GM18907 (cell line): Measurements from ENCODE around the gene NAPEPLD.
"Not testable (repeated sequence)": the region's sequence is repeated elsewhere in the genome, so short reads cannot be mapped to it uniquely, and the experiment has no call there.

Experiments used
- ATAC-seq: cut with Tn5 transposase; IDR thresholded peaks from one replicate; pipeline ENCODE4 v1.9.1; 2021; ENCODE audit warnings: mild to moderate bottlenecking, moderate library complexity; ENCODE audit not compliant: unreplicated experiment

Gene NAPEPLD

GRCh38 chr7:103114576-103115008 lies 34.3 kb downstream of the NAPEPLD start:
- no peak for ATAC-seq

- no peak for ATAC-seq
Measured at GRCh38 chr7:103113164-103113563, 35.7 kb downstream of the NAPEPLD start.

- ATAC-seq = not testable (repeated sequence)
Measured at GRCh38 chr7:103106703-103107070, 42.2 kb downstream of the NAPEPLD start.

- ATAC-seq = no peak
Measured at GRCh38 chr7:103106005-103106702, 42.7 kb downstream of the NAPEPLD start.

- no peak for ATAC-seq
Measured at GRCh38 chr7:103101543-103101942, 47.4 kb downstream of the NAPEPLD start.

GRCh38 chr7:103100348-103100747 lies 48.6 kb downstream of the NAPEPLD start:
- ATAC-seq = no peak

- ATAC-seq = no peak
Measured at GRCh38 chr7:103097041-103097440, 51.9 kb downstream of the NAPEPLD start.

- not testable (repeated sequence) for ATAC-seq
Measured at GRCh38 chr7:103095558-103095957, 53.3 kb downstream of the NAPEPLD start.

- ATAC-seq = no peak
Measured at GRCh38 chr7:103094102-103094501, 54.8 kb downstream of the NAPEPLD start.

GRCh38 chr7:103093429-103093828 lies 55.5 kb downstream of the NAPEPLD start:
- ATAC-seq = no peak

GRCh38 chr7:103092321-103092720 lies 56.6 kb downstream of the NAPEPLD start:
- not testable (repeated sequence) for ATAC-seq

GRCh38 chr7:103083210-103083609 lies 65.7 kb downstream of the NAPEPLD start:
- ATAC-seq = no peak

- no peak for ATAC-seq
Measured at GRCh38 chr7:103082497-103082896, 66.4 kb downstream of the NAPEPLD start.

- ATAC-seq = no peak
Measured at GRCh38 chr7:103080923-103081322, 68.0 kb downstream of the NAPEPLD start.

- ATAC-seq = no peak
Measured at GRCh38 chr7:103079836-103080235, 69.1 kb downstream of the NAPEPLD start.

- not testable (repeated sequence) for ATAC-seq
Measured at GRCh38 chr7:103078226-103078625, 70.7 kb downstream of the NAPEPLD start.

GRCh38 chr7:103077318-103077717 lies 71.6 kb downstream of the NAPEPLD start:
- ATAC-seq = no peak

- no peak for ATAC-seq
Measured at GRCh38 chr7:103076764-103077163, 72.1 kb downstream of the NAPEPLD start.

GRCh38 chr7:103075337-103075918 lies 73.5 kb downstream of the NAPEPLD start:
- ATAC-seq = peak; percentile 56

GRCh38 chr7:103074519-103075336 lies 74.2 kb downstream of the NAPEPLD start, which contains the start of the genes ARMC10 and FBXL13:
Gene ARMC10 (plus strand): TSS chr7:103075140. CDS start chr7:103075273, 133 bp downstream.
Gene FBXL13 (minus strand): TSS chr7:103074796.
- peak; percentile 93 for ATAC-seq

GRCh38 chr7:103073989-103074518 lies 74.8 kb downstream of the NAPEPLD start:
- no peak for ATAC-seq
